Effector memory CD4-positive, alpha-beta T cell (primary cell): ENCODE results near the gene CSF1.
"Not testable (repeated sequence)": the region's sequence is repeated elsewhere in the genome, so short reads cannot be mapped to it uniquely, and the experiment has no call there.

Experiments
- DNase-seq, 3 donors: peaks; one replicate each; pipeline ENCODE4 v3.0.0-alpha.2; 2020
- H3K27ac ChIP-seq: 2 replicates; pipeline ENCODE4 v1.7.0; 2013; ENCODE audit warnings: mild to moderate bottlenecking, low read length, moderate library complexity; ENCODE audit not compliant: insufficient read depth, poor library complexity, severe bottlenecking
- H3K27me3 ChIP-seq: replicated peaks from 2 replicates; pipeline ENCODE4 v1.7.0; 2013; ENCODE audit warnings: mild to moderate bottlenecking, low read length; ENCODE audit not compliant: insufficient read depth, control insufficient read depth, poor library complexity, severe bottlenecking
- H3K36me3 ChIP-seq: 2 replicates; pipeline ENCODE4 v1.7.0; 2013; ENCODE audit warnings: mild to moderate bottlenecking, low read length, moderate library complexity; ENCODE audit not compliant: control insufficient read depth, insufficient read depth
- H3K4me1 ChIP-seq: 2 replicates; pipeline ENCODE4 v1.7.0; 2013; ENCODE audit warnings: low read length, mild to moderate bottlenecking; ENCODE audit not compliant: control insufficient read depth, insufficient read depth, poor library complexity, severe bottlenecking
- H3K4me3 ChIP-seq: 2 replicates; pipeline ENCODE4 v1.7.0; 2013; ENCODE audit warnings: low read length, low read depth, mild to moderate bottlenecking; ENCODE audit not compliant: insufficient read depth, poor library complexity, severe bottlenecking
- H3K9me3 ChIP-seq: 2 replicates; pipeline ENCODE4 v1.7.0; 2013; ENCODE audit warnings: mild to moderate bottlenecking, low read length, moderate library complexity; ENCODE audit not compliant: control insufficient read depth

CSF1 gene

GRCh38 chr1:109919303-109919702, 8.7 kb downstream of the CSF1 start:
- Histone ChIP-seq H3K27me3 (no peaks in the 10 kb centered on the region), H3K4me3 (no peak overlapping the region), H3K9me3 (no peaks in the 10 kb centered on the region), H3K4me1 (peaks cover 4% of the 10 kb centered on the region), H3K36me3 (peaks cover 70% of the 10 kb centered on the region), H3K27ac (no peak overlapping the region)
- no peak for DNase-seq

DNA sequence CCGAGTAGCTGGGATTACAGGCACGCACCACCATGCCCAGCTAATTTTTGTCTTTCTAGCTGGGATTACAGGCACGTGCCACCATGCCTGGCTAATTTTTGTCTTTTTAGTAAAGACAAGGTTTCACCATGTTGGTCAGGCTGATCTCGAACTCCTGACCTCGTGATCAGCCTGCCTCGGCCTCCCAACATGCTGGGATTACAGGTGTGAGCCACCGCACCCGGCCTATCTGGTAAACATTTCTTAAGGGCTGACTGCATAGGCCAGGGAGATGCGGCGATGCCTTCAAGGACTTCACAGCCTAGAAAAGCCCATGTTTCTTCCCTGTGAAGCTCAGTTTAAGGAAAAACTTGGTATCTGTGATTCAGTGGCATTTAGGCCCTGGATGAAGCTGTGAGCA, 9.7 kb downstream of the CSF1 start:
- peaks cover 81% of the 10 kb centered on the region for H3K36me3 ChIP-seq
- not testable (repeated sequence) for H3K9me3 ChIP-seq, H3K27ac ChIP-seq, H3K4me3 ChIP-seq, H3K4me1 ChIP-seq, DNase-seq, H3K27me3 ChIP-seq

- H3K4me3 ChIP-seq = no peak overlapping the region
- no peak for DNase-seq
- H3K36me3 ChIP-seq = peaks cover 85% of the 10 kb centered on the region
- H3K9me3 ChIP-seq = no peaks in the 10 kb centered on the region
- H3K27me3 ChIP-seq = no peaks in the 10 kb centered on the region
- no peaks in the 10 kb centered on the region for H3K4me1 ChIP-seq
- no peak overlapping the region for H3K27ac ChIP-seq
These were observed 11.7 kb downstream of the CSF1 start for GRCh38 chr1:109922326-109922725.

DNA sequence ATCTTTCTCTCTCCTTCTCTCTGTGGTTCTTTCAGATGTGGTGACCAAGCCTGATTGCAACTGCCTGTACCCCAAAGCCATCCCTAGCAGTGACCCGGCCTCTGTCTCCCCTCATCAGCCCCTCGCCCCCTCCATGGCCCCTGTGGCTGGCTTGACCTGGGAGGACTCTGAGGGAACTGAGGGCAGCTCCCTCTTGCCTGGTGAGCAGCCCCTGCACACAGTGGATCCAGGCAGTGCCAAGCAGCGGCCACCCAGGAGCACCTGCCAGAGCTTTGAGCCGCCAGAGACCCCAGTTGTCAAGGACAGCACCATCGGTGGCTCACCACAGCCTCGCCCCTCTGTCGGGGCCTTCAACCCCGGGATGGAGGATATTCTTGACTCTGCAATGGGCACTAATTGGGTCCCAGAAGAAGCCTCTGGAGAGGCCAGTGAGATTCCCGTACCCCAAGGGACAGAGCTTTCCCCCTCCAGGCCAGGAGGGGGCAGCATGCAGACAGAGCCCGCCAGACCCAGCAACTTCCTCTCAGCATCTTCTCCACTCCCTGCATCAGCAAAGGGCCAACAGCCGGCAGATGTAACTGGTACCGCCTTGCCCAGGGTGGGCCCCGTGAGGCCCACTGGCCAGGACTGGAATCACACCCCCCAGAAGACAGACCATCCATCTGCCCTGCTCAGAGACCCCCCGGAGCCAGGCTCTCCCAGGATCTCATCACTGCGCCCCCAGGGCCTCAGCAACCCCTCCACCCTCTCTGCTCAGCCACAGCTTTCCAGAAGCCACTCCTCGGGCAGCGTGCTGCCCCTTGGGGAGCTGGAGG, 12.7 kb downstream of the CSF1 start:
- no peak overlapping the region for H3K4me3 ChIP-seq
- no peak overlapping the region for H3K27ac ChIP-seq
- no peaks in the 10 kb centered on the region for H3K27me3 ChIP-seq
- H3K9me3 ChIP-seq = no peaks in the 10 kb centered on the region
- H3K36me3 ChIP-seq = peaks cover 85% of the 10 kb centered on the region
- no peak for DNase-seq
- no peaks in the 10 kb centered on the region for H3K4me1 ChIP-seq

- no peak for DNase-seq
- no peaks in the 10 kb centered on the region for H3K27me3 ChIP-seq
- peaks cover 89% of the 10 kb centered on the region for H3K36me3 ChIP-seq
- H3K4me1 ChIP-seq = no peaks in the 10 kb centered on the region
- H3K9me3 ChIP-seq = no peaks in the 10 kb centered on the region
- H3K27ac ChIP-seq = no peak overlapping the region
- H3K4me3 ChIP-seq = no peak overlapping the region
These were observed 13.3 kb downstream of the CSF1 start for GRCh38 chr1:109923946-109924275.

- Histone ChIP-seq H3K36me3 (peaks cover 91% of the 10 kb centered on the region), H3K27me3 (no peaks in the 10 kb centered on the region), H3K9me3 (no peaks in the 10 kb centered on the region), H3K4me3 (no peak overlapping the region), H3K27ac (no peak overlapping the region), H3K4me1 (no peaks in the 10 kb centered on the region)
- DNase-seq = no peak
These were observed 13.7 kb downstream of the CSF1 start for GRCh38 chr1:109924316-109924715.

DNA sequence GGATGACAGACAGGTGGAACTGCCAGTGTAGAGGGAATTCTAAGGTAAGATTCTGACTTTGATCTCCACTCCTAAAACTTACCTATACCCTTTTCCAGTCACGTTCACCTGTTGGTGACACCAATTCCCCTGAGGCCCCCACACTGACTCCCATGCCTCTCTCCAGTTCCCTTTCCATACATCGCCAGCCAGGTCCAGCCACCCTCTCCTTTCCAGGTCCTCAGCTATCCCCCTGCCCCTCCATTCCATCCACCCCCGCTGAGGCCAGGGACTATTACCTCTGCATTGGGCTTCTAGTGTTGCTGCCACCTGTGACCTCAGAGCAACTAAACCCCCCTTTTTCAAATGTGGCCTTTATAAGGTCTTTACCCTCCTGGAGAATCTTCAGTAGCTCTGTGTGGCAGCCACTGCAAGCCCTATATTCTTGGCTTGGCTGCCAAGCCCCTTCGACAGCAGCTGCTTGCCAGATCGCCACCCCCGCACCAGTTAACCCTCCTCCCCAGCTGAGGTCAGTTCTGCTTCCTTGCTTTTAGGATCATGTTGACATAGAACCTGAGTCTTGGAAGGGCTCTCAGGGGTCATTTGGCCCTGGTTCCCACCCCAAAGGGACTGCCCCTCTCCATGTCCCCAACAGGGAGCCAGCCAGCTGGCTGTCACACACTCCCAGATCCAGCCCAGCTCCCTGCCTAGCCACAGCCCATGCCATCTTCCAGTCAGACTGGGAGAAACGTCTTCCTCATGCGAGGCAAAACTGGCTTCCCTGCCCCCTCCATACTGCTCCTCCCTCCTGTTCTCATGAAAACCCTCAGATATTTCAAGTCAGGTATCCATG, 14.7 kb downstream of the CSF1 start:
- Histone ChIP-seq H3K36me3 (peaks cover 89% of the 10 kb centered on the region), H3K27ac (no peak overlapping the region), H3K4me1 (no peaks in the 10 kb centered on the region), H3K9me3 (no peaks in the 10 kb centered on the region), H3K4me3 (no peak overlapping the region), H3K27me3 (no peaks in the 10 kb centered on the region)
- no peak for DNase-seq

DNA sequence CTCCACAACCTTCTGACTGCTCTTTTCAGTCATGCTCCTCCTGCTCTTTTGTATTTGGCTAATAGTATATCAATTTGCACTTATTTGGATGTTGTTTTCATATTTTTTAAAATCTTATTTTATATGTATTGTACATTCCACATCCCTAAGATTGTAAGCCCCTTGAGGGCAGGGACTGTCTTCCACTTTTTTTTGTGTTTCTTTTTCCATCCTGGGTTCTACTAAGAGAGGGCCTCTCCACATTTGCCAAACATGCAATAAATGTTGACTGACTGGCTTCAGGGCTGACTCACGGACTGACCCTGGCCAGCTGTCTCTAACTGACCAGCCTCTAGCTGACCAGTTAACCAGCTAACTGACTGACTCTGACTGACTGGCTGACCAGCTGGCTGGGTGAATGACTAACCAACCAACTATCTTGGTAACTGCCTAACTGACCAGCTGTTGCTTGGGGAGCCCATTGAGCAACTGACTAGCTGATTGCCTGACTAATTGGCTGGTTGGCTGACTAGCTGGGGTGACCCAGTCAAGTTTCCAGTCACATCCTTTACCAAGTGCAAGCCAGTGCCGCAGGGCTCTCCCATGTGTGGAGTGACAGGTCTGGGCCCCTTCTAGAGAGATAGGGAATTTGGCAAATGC, 16.1 kb downstream of the CSF1 start:
- no peak for DNase-seq
- Histone ChIP-seq H3K27me3 (no peaks in the 10 kb centered on the region), H3K4me3 (no peak overlapping the region), H3K27ac (no peak overlapping the region), H3K36me3 (peaks cover 81% of the 10 kb centered on the region), H3K9me3 (no peaks in the 10 kb centered on the region), H3K4me1 (no peaks in the 10 kb centered on the region)

- Histone ChIP-seq H3K36me3 (peaks cover 75% of the 10 kb centered on the region), H3K27ac (no peak overlapping the region), H3K4me3 (no peak overlapping the region), H3K27me3 (no peaks in the 10 kb centered on the region), H3K9me3 (no peaks in the 10 kb centered on the region), H3K4me1 (no peaks in the 10 kb centered on the region)
- no peak for DNase-seq
These were observed 16.7 kb downstream of the CSF1 start for GRCh38 chr1:109927356-109927755.

DNA sequence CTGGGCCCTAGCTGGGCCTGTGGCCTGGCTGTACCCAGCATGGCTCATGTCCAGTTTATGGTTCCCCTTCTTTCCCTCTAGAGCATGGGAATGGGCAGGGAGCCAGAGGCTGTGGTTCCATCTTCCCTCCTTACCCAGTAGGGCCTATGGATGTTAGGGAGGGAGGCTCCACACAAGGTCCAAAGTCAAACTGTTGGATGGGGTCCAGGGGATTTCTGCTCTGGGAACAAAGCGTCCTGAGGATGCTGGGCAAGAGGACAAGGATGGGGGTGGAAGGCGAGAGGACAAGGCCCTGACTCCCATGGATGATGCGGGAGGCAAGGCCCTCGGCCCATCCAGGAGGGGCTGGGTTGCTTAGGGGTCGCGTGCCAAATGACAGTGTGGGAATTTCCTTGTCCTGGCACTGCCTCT, 17.3 kb downstream of the CSF1 start:
- H3K9me3 ChIP-seq = no peaks in the 10 kb centered on the region
- H3K4me3 ChIP-seq = no peak overlapping the region
- DNase-seq = no peak
- no peaks in the 10 kb centered on the region for H3K27me3 ChIP-seq
- peaks cover 70% of the 10 kb centered on the region for H3K36me3 ChIP-seq
- no peak overlapping the region for H3K27ac ChIP-seq
- no peaks in the 10 kb centered on the region for H3K4me1 ChIP-seq
